DND-41 (cell line): Measurements from ENCODE around the gene STK32B.

Source experiments
- CTCF ChIP-seq: IDR thresholded peaks from 2 replicates; pipeline ENCODE4 v1.5.1; 2012; ENCODE audit warnings: borderline replicate concordance, low read length, moderate library complexity, mild to moderate bottlenecking; ENCODE audit not compliant: poor library complexity, severe bottlenecking; ENCODE audit errors: extremely low read depth
- EZH2 ChIP-seq: IDR thresholded peaks from 3 replicates; pipeline ENCODE4 v1.6.1; 2012; ENCODE audit warnings: borderline replicate concordance, low read depth, mild to moderate bottlenecking, moderate library complexity, low read length, inconsistent platforms; ENCODE audit not compliant: severe bottlenecking

GRCh38 chr4:5125321-5125720 lies 74.0 kb downstream of the STK32B start:
- no peak for TF ChIP-seq CTCF
- TF ChIP-seq EZH2 = no peak
